HCT116 (cell line): ENCODE results near the gene CSH1. TPM values are rescaled to one million over a fixed set of nuclear protein-coding genes. Genes with fewer than 3 reads are reported as not detected.
"Not testable (repeated sequence)": the region's sequence is repeated elsewhere in the genome, so short reads cannot be mapped to it uniquely, and the experiment has no call there.

ENCODE experiments used
- ATAC-seq: fragments of 200-7000 bp; cut with Tn5 transposase; 2 replicates; pipeline ENCODE4 v1.9.1; 2020; ENCODE audit warnings: mild to moderate bottlenecking, moderate library complexity
- BruUV-seq: library from RNA; stranded (reverse); fragments of 400-500 nt; replicated peaks from 2 replicates; lab custom pipeline; 2021; lab: Mats Ljungman, UMichigan
- CTCF ChIA-PET: fragments of 300-600 bp; sonication (Branson Sonifier 250); formaldehyde crosslinking; loops from one replicate; lab custom pipeline; 2021; ENCODE audit warnings: antibody characterized with exemption; lab: Charles Lee
- POLR2A ChIA-PET: fragments of 300-600, 350-600 bp; sonication (Branson Sonifier 250); formaldehyde crosslinking; loops from one replicate; lab custom pipeline; 2021; ENCODE audit warnings: antibody characterized with exemption; lab: Charles Lee
- RAD21 ChIA-PET, 2 experiments: fragments of 300-600 bp; sonication (Branson Sonifier 250); formaldehyde crosslinking; loops; one replicate each; lab custom pipeline; 2023; ENCODE audit warnings: low total read pairs in 2 of 2; ENCODE audit not compliant: uncharacterized antibody in 2 of 2, unreplicated experiment in 2 of 2, low non-redundant PET in 1 of 2; lab: Charles Lee
- DNase-seq: peaks from one replicate; pipeline ENCODE4 v3.0.0-alpha.2; 2010; ENCODE audit warnings: low read depth, low spot score
- H2AFZ ChIP-seq: fragments of 200-600 bp; shearing (Covaris generic), sonication (generic); 2 replicates; pipeline ENCODE4 v1.6.1; 2017; ENCODE audit warnings: low read depth, mixed run types, mixed read lengths, antibody characterized with exemption, low read length; ENCODE audit not compliant: poor library complexity, severe bottlenecking
- H3K27ac ChIP-seq: 2 replicates; pipeline ENCODE4 v1.5.1; 2012; ENCODE audit warnings: low read depth, low read length
- H3K27me3 ChIP-seq: fragments of 200-600 bp; sonication (generic); 2 replicates; pipeline ENCODE4 v1.6.1; 2016; ENCODE audit warnings: mixed run types, low read length, mixed read lengths; ENCODE audit not compliant: insufficient read depth
- H3K36me3 ChIP-seq, 2 experiments: fragments of 200-500 bp in 1 of 2; fragments of 200-600 bp in 1 of 2; sonication (Bioruptor generic) in 1 of 2; sonication (generic) in 1 of 2; 2 replicates each; pipeline versions ENCODE4 v1.5.1 to v1.6.1; 2014 to 2016; ENCODE audit warnings: low read length in 2 of 2, inconsistent platforms in 1 of 2, mixed read lengths in 1 of 2, mixed run types in 1 of 2; ENCODE audit not compliant: insufficient read depth in 2 of 2, control insufficient read depth in 1 of 2
- H3K4me1 ChIP-seq, 2 experiments: fragments of 200-600 bp in 1 of 2; sonication (generic) in 1 of 2; 2 replicates each; pipeline versions ENCODE4 v1.5.1 to v1.6.1; 2012 to 2017; ENCODE audit warnings: low read length in 2 of 2, inconsistent platforms in 1 of 2, mild to moderate bottlenecking in 1 of 2, mixed read lengths in 1 of 2, mixed run types in 1 of 2, moderate library complexity in 1 of 2; ENCODE audit not compliant: insufficient read depth in 2 of 2, control insufficient read depth in 1 of 2
- H3K4me2 ChIP-seq: fragments of 200-600 bp; sonication (generic); 2 replicates; pipeline ENCODE4 v1.6.1; 2017; ENCODE audit warnings: mixed run types, low read length, mixed read lengths
- H3K4me3 ChIP-seq, 2 experiments: fragments of 200-600 bp in 1 of 2; sonication (generic) in 1 of 2; replicated peaks in 1 of 2; 2 replicates each; pipeline ENCODE4 v1.5.1; 2011 to 2016; ENCODE audit warnings: low read length in 2 of 2, control low read depth in 1 of 2, low read depth in 1 of 2, mild to moderate bottlenecking in 1 of 2, mixed read lengths in 1 of 2, mixed run types in 1 of 2
- H3K79me2 ChIP-seq: fragments of 200-600 bp; sonication (generic); 2 replicates; pipeline ENCODE4 v1.6.1; 2017; ENCODE audit warnings: mild to moderate bottlenecking, mixed run types, low read length, moderate library complexity, mixed read lengths; ENCODE audit not compliant: insufficient read depth
- H3K9ac ChIP-seq: fragments of 200-600 bp; sonication (generic); 2 replicates; pipeline ENCODE4 v1.6.1; 2016; ENCODE audit warnings: low read length, mixed read lengths
- H3K9me2 ChIP-seq: fragments of 200-600 bp; sonication (generic), shearing (Covaris generic); 2 replicates; pipeline ENCODE4 v1.6.1; 2017; ENCODE audit warnings: mixed run types, mild to moderate bottlenecking, moderate library complexity; ENCODE audit not compliant: insufficient read depth
- H3K9me3 ChIP-seq, 2 experiments: fragments of 200-500 bp in 1 of 2; fragments of 200-600 bp in 1 of 2; sonication (Bioruptor generic) in 1 of 2; sonication (generic) in 1 of 2; 2 replicates each; pipeline ENCODE4 v1.6.1; 2014 to 2017; ENCODE audit warnings: low read length in 2 of 2, mixed read lengths in 2 of 2, inconsistent platforms in 1 of 2, low read depth in 1 of 2, mild to moderate bottlenecking in 1 of 2, mixed run types in 1 of 2, moderate library complexity in 1 of 2; ENCODE audit not compliant: control insufficient read depth in 1 of 2, insufficient read depth in 1 of 2
- H4K20me1 ChIP-seq: fragments of 200-600 bp; sonication (generic), shearing (Covaris generic); 2 replicates; pipeline ENCODE4 v1.6.1; 2017; ENCODE audit warnings: mixed run types, mild to moderate bottlenecking, moderate library complexity; ENCODE audit not compliant: insufficient read depth
- intact Hi-C: fragments of 100-400 bp; cut with micrococcal nuclease; formaldehyde crosslinking; loops from 2 replicates; pipeline ENCODE4 v1.10.0; 2022
- total RNA-seq: library from RNA; stranded (reverse); gene quantifications from one replicate; pipeline ENCODE4 v1.2.1, GENCODE V29; 2021; ENCODE audit not compliant: unreplicated experiment

Gene CSH1
- total RNA-seq, 1 experiment from 2014 or later: not detected

DNA sequence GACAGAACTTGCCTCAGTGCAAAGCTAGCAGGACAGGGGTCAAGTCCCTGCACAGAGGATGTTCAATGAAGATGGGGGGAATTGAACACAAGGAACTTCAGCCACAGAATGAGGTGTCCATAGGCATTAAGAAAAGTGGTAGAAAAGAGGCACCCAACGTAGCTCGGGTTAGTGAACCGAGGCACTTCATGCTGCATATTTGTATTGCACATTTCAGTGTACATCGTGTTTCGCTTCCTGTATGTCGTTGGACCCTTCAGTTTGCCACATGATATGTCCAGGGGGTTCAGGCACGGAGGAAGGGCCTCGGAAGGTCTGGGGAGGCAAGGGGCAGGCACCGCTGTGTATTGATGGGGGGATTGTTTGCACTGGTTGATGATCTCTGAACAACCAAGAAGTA lies 18.0 kb downstream of the CSH1 start:
- CTCF ChIA-PET: interaction anchor here (1.6 to 2.3 kb wide), 2 partner anchors 11 to 13 kb away, joined by 6 to 9 read pairs; no protein-coding TSS in a partner anchor
- H3K4me3 ChIP-seq, DNase-seq, H3K9ac ChIP-seq, H3K27ac ChIP-seq, H3K9me3 ChIP-seq, H4K20me1 ChIP-seq, ATAC-seq, H3K9me2 ChIP-seq, H3K36me3 ChIP-seq, H2AFZ ChIP-seq, H3K79me2 ChIP-seq, intact Hi-C loops, POLR2A ChIA-PET, RAD21 ChIA-PET, BruUV-seq, H3K4me2 ChIP-seq, H3K4me1 ChIP-seq, H3K27me3 ChIP-seq: not testable (repeated sequence)

GRCh38 chr17:63874693-63875092 lies 21.7 kb downstream of the CSH1 start:
- intact Hi-C loops, H3K36me3 ChIP-seq, H3K27ac ChIP-seq, H3K4me3 ChIP-seq, H3K79me2 ChIP-seq, H2AFZ ChIP-seq, RAD21 ChIA-PET, H3K9me3 ChIP-seq, H3K9ac ChIP-seq, H3K4me1 ChIP-seq, H3K4me2 ChIP-seq, POLR2A ChIA-PET, H3K9me2 ChIP-seq, BruUV-seq, DNase-seq, H3K27me3 ChIP-seq, H4K20me1 ChIP-seq, ATAC-seq: not testable (repeated sequence)
- CTCF ChIA-PET: interaction anchor here (0.8 kb wide), 1 partner anchor 259 kb away, joined by 4 read pairs; no protein-coding TSS in a partner anchor

DNA sequence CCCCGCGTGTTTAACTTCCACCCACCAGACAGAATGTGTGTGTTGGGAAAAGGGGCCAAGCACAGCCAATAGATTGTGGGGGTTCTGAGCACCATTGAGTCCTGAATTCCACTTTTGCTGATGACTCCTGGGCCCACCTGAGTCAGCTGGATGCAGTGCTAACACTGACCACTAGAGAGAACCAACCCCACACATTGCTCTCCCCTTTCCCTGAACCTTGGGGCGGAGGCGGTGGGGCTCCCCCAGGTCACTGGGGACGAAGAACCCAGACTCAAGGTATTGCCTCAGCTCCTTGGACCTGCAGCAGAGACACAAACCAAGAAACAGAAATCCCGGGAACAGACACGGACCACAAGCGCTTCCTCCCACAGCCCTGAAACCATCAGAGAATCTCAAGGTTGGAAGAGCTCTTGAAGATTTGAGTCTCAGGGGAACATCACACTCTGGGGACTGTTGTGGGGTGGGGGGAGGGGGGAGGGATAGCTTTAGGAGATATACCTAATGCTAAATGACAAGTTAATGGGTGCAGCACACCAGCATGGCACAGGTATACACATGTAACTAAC lies 22.2 kb downstream of the CSH1 start:
- RAD21 ChIA-PET, intact Hi-C loops, H3K9me2 ChIP-seq, H3K4me3 ChIP-seq, DNase-seq, H3K4me1 ChIP-seq, H3K79me2 ChIP-seq, H3K9me3 ChIP-seq, H4K20me1 ChIP-seq, H3K9ac ChIP-seq, H3K4me2 ChIP-seq, H3K36me3 ChIP-seq, BruUV-seq, POLR2A ChIA-PET, H3K27ac ChIP-seq, H2AFZ ChIP-seq, H3K27me3 ChIP-seq: not testable (repeated sequence)
- peak; percentile 79 for ATAC-seq
- CTCF ChIA-PET: interaction anchor here (0.8 kb wide), 1 partner anchor 259 kb away, joined by 4 read pairs; no protein-coding TSS in a partner anchor

DNA sequence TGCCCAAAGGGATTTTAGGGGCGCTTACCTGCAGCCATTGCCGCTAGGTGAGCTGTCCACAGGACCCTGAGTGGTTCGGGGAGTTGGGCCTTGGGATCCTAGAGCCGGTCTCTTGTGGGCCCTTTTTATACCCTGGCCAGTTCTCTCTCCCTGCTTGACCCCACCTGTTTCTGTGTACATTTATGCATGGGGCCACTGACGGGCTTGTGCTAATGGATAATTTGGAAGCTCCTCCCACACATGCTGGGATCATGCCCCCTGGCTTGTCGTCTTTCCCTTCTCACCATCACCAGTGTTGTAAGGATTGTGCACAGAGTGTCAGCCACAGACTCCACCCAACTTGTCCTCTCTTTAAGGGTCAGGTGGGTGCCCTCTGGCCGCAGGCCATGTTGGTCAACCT lies 22.8 kb downstream of the CSH1 start, which contains the start of gene CSH2:
Gene CSH2, minus strand, starts transcription at position 101 of the 400 bp plus-strand sequence. Its CDS starts 63 bp downstream, at position 38.
- H3K27ac ChIP-seq, H3K9ac ChIP-seq, ATAC-seq, CTCF ChIA-PET, H3K4me1 ChIP-seq, H3K4me3 ChIP-seq, H3K36me3 ChIP-seq, POLR2A ChIA-PET, DNase-seq, H3K79me2 ChIP-seq, RAD21 ChIA-PET, intact Hi-C loops, BruUV-seq, H4K20me1 ChIP-seq, H3K27me3 ChIP-seq, H3K9me2 ChIP-seq, H3K4me2 ChIP-seq, H2AFZ ChIP-seq, H3K9me3 ChIP-seq: not testable (repeated sequence)
